Measurements from ENCODE around the gene SSBP3.

Gene SSBP3

DNA sequence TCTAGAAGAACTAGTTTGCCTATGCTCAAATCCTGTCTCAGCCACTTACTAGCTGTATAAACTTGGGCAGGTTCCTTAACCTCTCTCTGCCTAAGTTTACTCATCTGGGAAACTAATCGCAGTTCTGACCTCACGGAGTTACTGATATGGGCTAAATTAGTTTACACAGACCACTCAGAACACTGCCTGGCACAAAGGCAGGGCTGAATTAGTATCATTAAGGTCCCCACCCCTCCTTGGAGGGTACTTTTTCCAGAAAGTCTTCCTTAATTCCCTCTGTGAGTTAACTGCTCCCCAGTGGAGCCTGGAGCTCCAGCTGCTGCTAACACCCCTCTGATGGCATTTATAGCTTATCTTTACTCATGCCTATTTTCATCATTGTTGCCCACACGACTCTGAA, 40.3 kb downstream of the SSBP3 start:
- H3K27me3 ChIP-seq (ENCODE audit: insufficient read depth, poor library complexity, severe bottlenecking) = no peaks in the 10 kb centered on the region
- no peak overlapping the region for H3K27ac ChIP-seq (replicated peaks)
- DNase-seq (ENCODE audit: low read depth in 1 of 2, low spot score in 1 of 2) = no peak
- TF ChIP-seq, protein P1, sequence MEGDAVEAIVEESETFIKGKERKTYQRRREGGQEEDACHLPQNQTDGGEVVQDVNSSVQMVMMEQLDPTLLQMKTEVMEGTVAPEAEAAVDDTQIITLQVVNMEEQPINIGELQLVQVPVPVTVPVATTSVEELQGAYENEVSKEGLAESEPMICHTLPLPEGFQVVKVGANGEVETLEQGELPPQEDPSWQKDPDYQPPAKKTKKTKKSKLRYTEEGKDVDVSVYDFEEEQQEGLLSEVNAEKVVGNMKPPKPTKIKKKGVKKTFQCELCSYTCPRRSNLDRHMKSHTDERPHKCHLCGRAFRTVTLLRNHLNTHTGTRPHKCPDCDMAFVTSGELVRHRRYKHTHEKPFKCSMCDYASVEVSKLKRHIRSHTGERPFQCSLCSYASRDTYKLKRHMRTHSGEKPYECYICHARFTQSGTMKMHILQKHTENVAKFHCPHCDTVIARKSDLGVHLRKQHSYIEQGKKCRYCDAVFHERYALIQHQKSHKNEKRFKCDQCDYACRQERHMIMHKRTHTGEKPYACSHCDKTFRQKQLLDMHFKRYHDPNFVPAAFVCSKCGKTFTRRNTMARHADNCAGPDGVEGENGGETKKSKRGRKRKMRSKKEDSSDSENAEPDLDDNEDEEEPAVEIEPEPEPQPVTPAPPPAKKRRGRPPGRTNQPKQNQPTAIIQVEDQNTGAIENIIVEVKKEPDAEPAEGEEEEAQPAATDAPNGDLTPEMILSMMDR (IDR thresholded peaks at IDR 0.05; ENCODE audit: insufficient read depth, low read length) = no peak
- TF ChIP-seq, protein P2, sequence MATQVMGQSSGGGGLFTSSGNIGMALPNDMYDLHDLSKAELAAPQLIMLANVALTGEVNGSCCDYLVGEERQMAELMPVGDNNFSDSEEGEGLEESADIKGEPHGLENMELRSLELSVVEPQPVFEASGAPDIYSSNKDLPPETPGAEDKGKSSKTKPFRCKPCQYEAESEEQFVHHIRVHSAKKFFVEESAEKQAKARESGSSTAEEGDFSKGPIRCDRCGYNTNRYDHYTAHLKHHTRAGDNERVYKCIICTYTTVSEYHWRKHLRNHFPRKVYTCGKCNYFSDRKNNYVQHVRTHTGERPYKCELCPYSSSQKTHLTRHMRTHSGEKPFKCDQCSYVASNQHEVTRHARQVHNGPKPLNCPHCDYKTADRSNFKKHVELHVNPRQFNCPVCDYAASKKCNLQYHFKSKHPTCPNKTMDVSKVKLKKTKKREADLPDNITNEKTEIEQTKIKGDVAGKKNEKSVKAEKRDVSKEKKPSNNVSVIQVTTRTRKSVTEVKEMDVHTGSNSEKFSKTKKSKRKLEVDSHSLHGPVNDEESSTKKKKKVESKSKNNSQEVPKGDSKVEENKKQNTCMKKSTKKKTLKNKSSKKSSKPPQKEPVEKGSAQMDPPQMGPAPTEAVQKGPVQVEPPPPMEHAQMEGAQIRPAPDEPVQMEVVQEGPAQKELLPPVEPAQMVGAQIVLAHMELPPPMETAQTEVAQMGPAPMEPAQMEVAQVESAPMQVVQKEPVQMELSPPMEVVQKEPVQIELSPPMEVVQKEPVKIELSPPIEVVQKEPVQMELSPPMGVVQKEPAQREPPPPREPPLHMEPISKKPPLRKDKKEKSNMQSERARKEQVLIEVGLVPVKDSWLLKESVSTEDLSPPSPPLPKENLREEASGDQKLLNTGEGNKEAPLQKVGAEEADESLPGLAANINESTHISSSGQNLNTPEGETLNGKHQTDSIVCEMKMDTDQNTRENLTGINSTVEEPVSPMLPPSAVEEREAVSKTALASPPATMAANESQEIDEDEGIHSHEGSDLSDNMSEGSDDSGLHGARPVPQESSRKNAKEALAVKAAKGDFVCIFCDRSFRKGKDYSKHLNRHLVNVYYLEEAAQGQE (IDR thresholded peaks at IDR 0.05; ENCODE audit: insufficient replicate concordance, low read depth) = no peak
- no peak for TF ChIP-seq GABPA (IDR thresholded peaks at IDR 0.05; ENCODE audit: low read depth)
- no peak for TF ChIP-seq POLR2AphosphoS5 (IDR thresholded peaks at IDR 0.05; ENCODE audit: low read depth)
- no peak for TF ChIP-seq SPI1 (IDR thresholded peaks at IDR 0.05; ENCODE audit: borderline replicate concordance, low read depth)
- H3K4me3 ChIP-seq (replicated peaks; ENCODE audit: insufficient read depth, low read length) = no peak overlapping the region

DNA sequence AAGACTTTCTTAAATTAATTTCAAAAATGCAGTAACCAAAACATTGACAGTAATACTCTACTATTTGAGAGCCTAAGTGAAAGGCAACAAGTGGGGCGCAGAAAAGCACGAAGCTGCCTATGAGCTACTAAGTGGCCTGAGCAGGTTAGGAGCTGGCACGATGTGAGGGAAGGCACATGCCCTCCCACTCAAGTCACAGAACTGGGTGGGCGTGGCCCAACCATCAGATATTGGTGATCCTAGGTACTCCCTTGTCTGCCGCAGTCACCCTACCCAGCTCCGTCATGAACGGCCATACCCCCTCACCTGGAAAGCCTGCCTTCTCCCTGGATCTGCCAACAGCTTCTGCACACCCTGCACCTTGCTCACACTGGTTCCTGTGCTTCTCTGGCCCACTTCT, 40.8 kb downstream of the SSBP3 start:
- TF ChIP-seq, protein P1 (IDR thresholded peaks at IDR 0.05; ENCODE audit: insufficient read depth, low read length) = no peak
- no peak for DNase-seq (ENCODE audit: low read depth in 1 of 2, low spot score in 1 of 2)
- Histone ChIP-seq H3K27ac (replicated peaks) (no peak overlapping the region), H3K27me3 (ENCODE audit: insufficient read depth, poor library complexity, severe bottlenecking) (no peaks in the 10 kb centered on the region), H3K4me3 (replicated peaks; ENCODE audit: insufficient read depth, low read length) (no peak overlapping the region)

DNA sequence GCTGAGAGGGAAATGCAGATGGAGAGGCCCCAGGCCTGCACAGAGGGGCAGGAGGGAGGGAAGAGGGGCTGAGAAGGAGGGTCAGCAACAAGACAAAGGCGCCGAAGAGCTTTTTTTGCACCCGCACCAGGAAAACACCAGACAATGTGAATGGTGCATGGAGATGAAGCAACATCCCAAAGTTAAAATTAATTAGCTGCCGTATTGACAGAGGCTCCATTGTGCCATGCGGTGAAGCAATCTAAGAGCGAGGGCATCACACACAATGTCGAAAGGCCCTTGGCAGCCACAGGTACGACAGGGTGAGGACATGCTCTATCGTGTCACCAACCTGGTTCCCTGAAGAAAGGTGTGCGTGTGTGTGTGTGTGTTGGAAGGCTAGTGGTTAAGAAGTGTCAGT, 41.2 kb downstream of the SSBP3 start:
- TF ChIP-seq, protein P2 (IDR thresholded peaks at IDR 0.05; ENCODE audit: insufficient replicate concordance, low read depth) = no peak
- TF ChIP-seq SPI1 (IDR thresholded peaks at IDR 0.05; ENCODE audit: borderline replicate concordance, low read depth) (no peak), POLR2AphosphoS5 (IDR thresholded peaks at IDR 0.05; ENCODE audit: low read depth) (no peak), GABPA (IDR thresholded peaks at IDR 0.05; ENCODE audit: low read depth) (no peak)
- H3K27ac ChIP-seq (replicated peaks) = no peak overlapping the region
- H3K4me3 ChIP-seq (replicated peaks; ENCODE audit: insufficient read depth, low read length) = no peak overlapping the region
- peak in 1 of 2 experiments; percentile 41 for DNase-seq (ENCODE audit: low read depth in 1 of 2, low spot score in 1 of 2)
- no peaks in the 10 kb centered on the region for H3K27me3 ChIP-seq (ENCODE audit: insufficient read depth, poor library complexity, severe bottlenecking)

DNA sequence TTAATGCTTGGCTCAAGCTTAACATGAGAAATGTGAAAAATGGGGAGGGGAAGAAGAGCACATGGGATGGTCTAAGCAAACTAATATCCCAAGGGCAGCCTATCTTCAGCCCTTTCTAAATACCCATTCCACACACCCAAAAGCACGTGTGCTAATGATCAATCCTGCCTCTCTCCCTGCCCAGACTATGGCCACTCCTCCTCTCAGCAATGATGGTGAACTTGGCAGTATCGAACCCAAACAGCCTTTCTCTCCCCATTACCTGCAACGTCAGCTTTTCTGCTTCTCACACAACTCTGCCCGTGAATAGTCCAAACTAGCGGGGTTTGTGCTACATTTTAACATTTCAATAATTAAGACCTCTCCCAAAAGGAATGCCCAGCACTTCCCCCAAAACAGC, 41.6 kb downstream of the SSBP3 start:
- H3K4me3 ChIP-seq (replicated peaks; ENCODE audit: insufficient read depth, low read length) = no peak overlapping the region
- no peak for DNase-seq (ENCODE audit: low read depth in 1 of 2, low spot score in 1 of 2)
- no peak overlapping the region for H3K27ac ChIP-seq (replicated peaks)
- H3K27me3 ChIP-seq (ENCODE audit: insufficient read depth, poor library complexity, severe bottlenecking) = no peaks in the 10 kb centered on the region
- TF ChIP-seq, protein P2 (IDR thresholded peaks at IDR 0.05; ENCODE audit: insufficient replicate concordance, low read depth) = no peak
- TF ChIP-seq, protein P1 (IDR thresholded peaks at IDR 0.05; ENCODE audit: insufficient read depth, low read length) = no peak
- no peak for TF ChIP-seq POLR2AphosphoS5 (IDR thresholded peaks at IDR 0.05; ENCODE audit: low read depth)
- TF ChIP-seq GABPA (IDR thresholded peaks at IDR 0.05; ENCODE audit: low read depth) = no peak
- no peak for TF ChIP-seq SPI1 (IDR thresholded peaks at IDR 0.05; ENCODE audit: borderline replicate concordance, low read depth)

All from HL-60 (cell line).